Activated B cell treated with CpG ODN at 0.5 μM for 24 hours (primary cell): ENCODE measurements around the gene ARHGEF28. TPM values are rescaled to one million over a fixed set of nuclear protein-coding genes. Genes with fewer than 3 reads are reported as not detected.

Experiments
- ATAC-seq: fragments of 200-7000 bp; cut with Tn5 transposase; one replicate; pipeline ENCODE4 v1.10.0; 2021; ENCODE audit warnings: low read depth, mild to moderate bottlenecking, moderate library complexity
- CTCF ChIA-PET: fragments of 350-600 bp; sonication (Branson Sonifier 250); formaldehyde crosslinking; loops from one replicate; lab custom pipeline; 2021; ENCODE audit warnings: antibody characterized with exemption; lab: Charles Lee
- POLR2A ChIA-PET: fragments of 350-600 bp; sonication (Branson Sonifier 250); formaldehyde crosslinking; loops from one replicate; lab custom pipeline; 2021; ENCODE audit warnings: antibody characterized with exemption; lab: Charles Lee
- DNase-seq: peaks from one replicate; pipeline ENCODE4 v3.0.0; 2022
- H3K27ac Mint-ChIP-seq: one replicate; pipeline ENCODE4 v1.8.0; 2020; ENCODE audit warnings: mixed read lengths
- H3K27me3 Mint-ChIP-seq: one replicate; pipeline ENCODE4 v1.8.0; 2021; ENCODE audit warnings: mixed read lengths
- H3K36me3 Mint-ChIP-seq: one replicate; pipeline ENCODE4 v1.8.0; 2021; ENCODE audit warnings: low read depth, mixed read lengths
- H3K4me1 Mint-ChIP-seq: one replicate; pipeline ENCODE4 v1.8.0; 2021; ENCODE audit warnings: mixed read lengths
- H3K4me3 Mint-ChIP-seq: one replicate; pipeline ENCODE4 v1.8.0; 2020; ENCODE audit warnings: mild to moderate bottlenecking, mixed read lengths
- H3K9me3 Mint-ChIP-seq: one replicate; pipeline ENCODE4 v1.8.0; 2020; ENCODE audit warnings: mixed read lengths
- intact Hi-C: fragments of 100-400 bp; cut with micrococcal nuclease; formaldehyde crosslinking; loops from one replicate; pipeline ENCODE4 v1.15.1; 2024
- total RNA-seq: library from RNA; stranded (reverse); gene quantifications from 2 replicates; pipeline ENCODE4 v1.2.3, GENCODE V29; 2022
- TF ChIP-seq, protein P1 (sequence below): fragments of 200-600 bp; IDR thresholded peaks from one replicate; pipeline ENCODE4 v1.8.0; 2022; ENCODE audit warnings: antibody characterized with exemption, mild to moderate bottlenecking

ARHGEF28 gene
- total RNA-seq, 1 donor from 2014 or later, result not detected

DNA sequence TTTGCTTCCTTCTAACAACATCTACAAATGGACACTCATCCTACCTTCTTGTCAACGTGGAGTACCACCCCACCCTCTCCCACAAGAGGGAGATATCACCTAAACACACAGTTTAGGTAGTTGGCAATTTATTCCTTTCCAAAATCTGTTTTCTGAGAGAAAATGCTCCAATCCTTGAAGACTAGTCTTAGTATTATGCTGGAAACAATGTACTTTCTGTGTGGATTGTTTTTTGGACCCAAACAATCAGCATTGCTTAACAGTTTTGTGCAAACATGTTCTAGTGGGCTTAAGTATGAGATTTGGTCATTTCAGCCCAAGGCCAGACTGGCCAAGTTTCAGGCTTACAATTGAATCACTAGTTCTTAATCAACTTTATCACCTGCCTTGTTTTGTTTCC, 359.1 kb downstream of the ARHGEF28 start:
- Mint-ChIP-seq H3K9me3 (no peaks in the 10 kb centered on the region), H3K27ac (no peak overlapping the region), H3K4me3 (no peak overlapping the region), H3K36me3 (no peaks in the 10 kb centered on the region), H3K4me1 (no peaks in the 10 kb centered on the region), H3K27me3 (peaks cover 6% of the 10 kb centered on the region)
- ATAC-seq, result no peak
- ChIA-PET CTCF (no interaction called here), POLR2A (no interaction called here)
- DNase-seq, result no peak
- TF ChIP-seq, protein P1, sequence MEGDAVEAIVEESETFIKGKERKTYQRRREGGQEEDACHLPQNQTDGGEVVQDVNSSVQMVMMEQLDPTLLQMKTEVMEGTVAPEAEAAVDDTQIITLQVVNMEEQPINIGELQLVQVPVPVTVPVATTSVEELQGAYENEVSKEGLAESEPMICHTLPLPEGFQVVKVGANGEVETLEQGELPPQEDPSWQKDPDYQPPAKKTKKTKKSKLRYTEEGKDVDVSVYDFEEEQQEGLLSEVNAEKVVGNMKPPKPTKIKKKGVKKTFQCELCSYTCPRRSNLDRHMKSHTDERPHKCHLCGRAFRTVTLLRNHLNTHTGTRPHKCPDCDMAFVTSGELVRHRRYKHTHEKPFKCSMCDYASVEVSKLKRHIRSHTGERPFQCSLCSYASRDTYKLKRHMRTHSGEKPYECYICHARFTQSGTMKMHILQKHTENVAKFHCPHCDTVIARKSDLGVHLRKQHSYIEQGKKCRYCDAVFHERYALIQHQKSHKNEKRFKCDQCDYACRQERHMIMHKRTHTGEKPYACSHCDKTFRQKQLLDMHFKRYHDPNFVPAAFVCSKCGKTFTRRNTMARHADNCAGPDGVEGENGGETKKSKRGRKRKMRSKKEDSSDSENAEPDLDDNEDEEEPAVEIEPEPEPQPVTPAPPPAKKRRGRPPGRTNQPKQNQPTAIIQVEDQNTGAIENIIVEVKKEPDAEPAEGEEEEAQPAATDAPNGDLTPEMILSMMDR, result no peak
- intact Hi-C loops, result no loop called here

DNA sequence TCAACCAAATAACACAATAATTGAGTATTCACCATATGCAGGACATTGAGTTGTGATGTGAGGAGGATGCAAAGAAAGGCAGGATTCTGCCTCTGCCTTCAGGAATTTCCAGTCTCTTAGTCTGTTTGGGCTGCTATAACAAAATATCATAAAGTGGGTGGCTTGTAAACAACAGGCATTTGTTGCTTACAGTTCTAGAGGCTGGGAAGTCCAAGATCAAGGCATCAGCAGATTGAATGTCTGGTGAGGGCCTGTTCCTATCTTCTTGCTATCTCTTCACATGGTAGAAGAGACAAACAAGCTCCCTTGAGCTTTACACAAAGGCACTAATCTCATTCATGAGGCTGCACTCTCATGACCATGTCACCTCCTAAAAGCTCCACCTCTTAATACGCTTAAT, 360.7 kb downstream of the ARHGEF28 start:
- H3K4me1 Mint-ChIP-seq, result no peaks in the 10 kb centered on the region
- TF ChIP-seq, protein P1, result no peak
- H3K9me3 Mint-ChIP-seq, result no peaks in the 10 kb centered on the region
- H3K27ac Mint-ChIP-seq, result no peak overlapping the region
- no peak for DNase-seq
- CTCF ChIA-PET, result no interaction called here
- POLR2A ChIA-PET, result no interaction called here
- H3K27me3 Mint-ChIP-seq, result peaks cover 10% of the 10 kb centered on the region
- H3K36me3 Mint-ChIP-seq, result no peaks in the 10 kb centered on the region
- no peak for ATAC-seq
- intact Hi-C loops, result no loop called here
- no peak overlapping the region for H3K4me3 Mint-ChIP-seq

DNA sequence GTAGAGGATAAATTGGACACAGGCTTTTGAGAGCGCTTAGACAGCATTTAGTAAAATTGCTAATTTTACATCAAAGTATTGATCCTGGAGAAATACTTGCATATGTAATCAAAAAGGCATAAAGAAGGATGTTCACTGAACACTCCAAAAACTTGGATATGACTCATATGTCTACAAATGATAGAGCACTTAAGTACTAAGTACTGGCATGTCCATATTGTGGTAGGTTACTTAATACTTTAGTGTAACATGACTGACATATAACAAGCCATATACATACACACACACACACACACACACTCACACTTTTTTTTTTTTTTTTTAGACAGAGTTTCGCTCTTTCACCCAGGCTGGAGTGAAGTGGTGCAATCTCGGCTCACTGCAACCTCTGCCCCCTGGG, 361.9 kb downstream of the ARHGEF28 start:
- no peaks in the 10 kb centered on the region for H3K4me1 Mint-ChIP-seq

DNA sequence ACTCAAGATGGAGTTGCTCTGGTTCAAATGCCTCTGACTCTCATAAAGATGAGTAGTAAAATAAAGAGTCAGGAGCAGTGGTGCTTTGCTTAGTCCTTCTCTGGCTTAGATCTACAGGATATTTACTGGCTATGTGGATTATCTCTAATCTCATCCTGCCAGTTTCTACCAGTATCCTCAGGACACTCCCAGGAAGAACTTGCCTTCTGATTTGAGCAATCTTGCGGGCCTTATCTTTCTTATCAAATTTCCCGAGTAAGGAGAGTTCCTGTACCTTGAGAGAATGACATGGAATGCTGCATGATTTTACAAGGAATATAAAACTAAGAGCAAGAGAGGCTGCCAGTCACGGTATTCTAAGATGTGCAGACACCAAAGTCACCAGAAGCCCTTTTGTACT, 364.0 kb downstream of the ARHGEF28 start:
- no peak overlapping the region for H3K4me3 Mint-ChIP-seq
- POLR2A ChIA-PET, result no interaction called here
- ATAC-seq (no peak), DNase-seq (no peak)
- H3K27ac Mint-ChIP-seq, result no peak overlapping the region
- H3K9me3 Mint-ChIP-seq, result peaks cover 7% of the 10 kb centered on the region
- H3K27me3 Mint-ChIP-seq, result peaks cover 6% of the 10 kb centered on the region
- CTCF ChIA-PET, result no interaction called here
- intact Hi-C loops, result no loop called here
- TF ChIP-seq, protein P1, result no peak
- H3K4me1 Mint-ChIP-seq, result no peaks in the 10 kb centered on the region
- H3K36me3 Mint-ChIP-seq, result no peaks in the 10 kb centered on the region

More for the DNA sequence above, 361.9 kb downstream of the ARHGEF28 start:
- ATAC-seq (no peak), DNase-seq (no peak)
- POLR2A ChIA-PET, result no interaction called here
- no peaks in the 10 kb centered on the region for H3K9me3 Mint-ChIP-seq
- TF ChIP-seq, protein P1, result no peak
- CTCF ChIA-PET, result no interaction called here
- intact Hi-C loops, result no loop called here
- peaks cover 6% of the 10 kb centered on the region for H3K27me3 Mint-ChIP-seq
- H3K27ac Mint-ChIP-seq, result no peak overlapping the region
- H3K36me3 Mint-ChIP-seq, result no peaks in the 10 kb centered on the region
- H3K4me3 Mint-ChIP-seq, result no peak overlapping the region

Other genes starting within 250 kb of the ARHGEF28 start
- gene FOXD1, start 177.4 kb upstream of the ARHGEF28 start, total RNA-seq, result 0.09 and 0.10 TPM in 2 replicates
- 753 and 798 TPM in 2 replicates for gene BTF3, start 127.8 kb upstream of the ARHGEF28 start, total RNA-seq
- 17.7 and 22.9 TPM in 2 replicates for gene ANKRA2, start 60.6 kb upstream of the ARHGEF28 start, total RNA-seq
- 35.7 and 40.4 TPM in 2 replicates for gene UTP15, start 60.5 kb upstream of the ARHGEF28 start, total RNA-seq